GM23248 (cell line): Measurements from ENCODE around the gene L3MBTL1.

Experiments used
- EZH2 ChIP-seq: fragments of 200-600 bp; sonication (generic); IDR thresholded peaks from 2 replicates; pipeline ENCODE4 v1.6.1; 2018; ENCODE audit warnings: antibody characterized with exemption, mild to moderate bottlenecking; ENCODE audit not compliant: insufficient read depth, poor library complexity, severe bottlenecking
- EZH2phosphoT487 ChIP-seq: fragments of 200-600 bp; sonication (generic); IDR thresholded peaks from 2 replicates; pipeline ENCODE4 v1.6.1; 2018; ENCODE audit warnings: antibody characterized with exemption, moderate library complexity, mild to moderate bottlenecking, low read depth; ENCODE audit not compliant: insufficient read depth

DNA sequence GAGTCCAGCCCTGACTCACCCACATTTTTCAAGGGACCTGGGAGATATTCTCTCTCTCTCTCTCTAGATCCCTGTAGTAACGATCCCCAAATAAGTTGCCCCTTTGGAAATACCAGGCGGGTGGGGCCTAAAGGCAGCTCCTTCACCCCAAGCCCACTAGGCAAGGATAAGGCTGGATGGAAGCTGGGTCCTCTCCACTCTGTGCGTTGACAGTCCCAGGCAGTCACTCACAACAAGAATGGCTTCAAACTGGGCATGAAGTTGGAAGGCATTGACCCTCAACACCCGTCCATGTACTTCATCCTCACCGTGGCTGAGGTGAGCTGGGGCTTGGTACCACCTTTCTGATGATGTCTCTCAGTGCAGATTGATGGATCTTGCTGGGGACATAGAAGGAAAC, 21.6 kb downstream of the L3MBTL1 start:
- no peak for TF ChIP-seq EZH2phosphoT487
- TF ChIP-seq EZH2 = no peak
